Measurements from ENCODE around the gene BLVRB. TPM values are rescaled to one million over a fixed set of nuclear protein-coding genes. Genes with fewer than 3 reads are reported as not detected.
"Not testable (repeated sequence)": the region's sequence is repeated elsewhere in the genome, so short reads cannot be mapped to it uniquely, and the experiment has no call there.

Gene BLVRB
- total RNA-seq, 4 donors from 2014 or later = 146 to 209 (median 164) TPM

DNA sequence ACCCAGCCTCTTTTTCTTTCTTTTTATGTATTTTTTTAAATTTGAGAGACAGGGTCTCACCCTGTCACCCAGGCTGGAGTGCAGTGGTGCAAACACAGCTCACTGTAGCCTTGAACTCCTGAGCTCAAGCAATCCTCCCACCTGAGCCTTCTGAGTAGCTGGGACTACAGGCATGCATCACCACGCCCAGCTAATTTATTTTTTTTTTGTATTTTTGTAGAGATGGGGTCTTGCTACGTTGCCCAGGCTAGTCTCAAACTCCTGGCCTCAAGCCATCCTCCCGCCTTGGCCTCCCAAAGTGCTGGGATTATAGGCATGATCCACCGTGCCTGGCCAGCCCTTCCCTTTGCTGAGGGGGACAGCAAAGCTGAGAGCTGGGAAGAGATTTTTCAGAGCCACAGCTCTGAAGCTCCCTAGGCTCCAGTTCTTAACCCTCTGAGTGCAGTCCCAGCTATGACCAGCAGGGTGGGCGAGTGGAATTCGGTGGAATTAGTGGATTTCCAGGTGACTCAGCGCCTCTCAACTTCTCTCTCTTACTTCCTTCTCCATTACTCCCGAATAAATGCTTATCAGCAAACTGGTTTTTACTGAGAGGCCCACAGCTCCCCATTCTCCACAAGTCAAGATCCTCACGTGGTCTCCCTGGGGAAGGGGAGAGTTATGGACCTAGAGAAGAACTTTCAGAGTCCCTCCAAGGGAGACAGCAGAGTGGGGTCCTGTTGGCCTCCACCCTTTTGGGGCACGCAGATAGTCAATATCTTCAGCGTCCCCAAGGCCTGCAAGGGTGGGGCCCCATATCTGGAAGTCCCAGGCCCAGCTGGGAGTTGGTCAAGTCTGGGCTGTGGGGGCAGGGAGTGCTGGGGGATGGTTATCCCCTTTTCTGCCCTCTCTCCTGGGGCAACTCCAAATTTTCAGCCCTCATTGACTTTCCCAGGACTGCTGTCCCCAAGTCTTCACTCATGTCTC lies 1.2 kb downstream of the BLVRB start:
- Histone ChIP-seq H3K27me3 (no peaks in the 10 kb centered on the region), H3K9me3 (no peaks in the 10 kb centered on the region), H3K4me3 (peak overlapping the region; percentile 41 to 63), H3K4me1 (peaks cover 0 to 56% (median 9%) of the 10 kb centered on the region in 3 donors), H3K27ac (peak overlapping the region; percentile 62 to 95 (median 91)), H3K36me3 (peaks cover 0 to 5% of the 10 kb centered on the region in 2 donors)
- peak; percentile 26 for ATAC-seq
- peak in 3 of 4 experiments; percentile 89 to 94 (median 90) for TF ChIP-seq CTCF (IDR thresholded peaks at IDR 0.05)
- TF ChIP-seq POLR2AphosphoS5 (IDR thresholded peaks at IDR 0.05) = no peak
- WGBS, 2 donors (ENCODE audit: low coverage in 1 of 2) = 9 to 17% methylated on average over 6 to 8 of the region's 11 CpGs

DNA sequence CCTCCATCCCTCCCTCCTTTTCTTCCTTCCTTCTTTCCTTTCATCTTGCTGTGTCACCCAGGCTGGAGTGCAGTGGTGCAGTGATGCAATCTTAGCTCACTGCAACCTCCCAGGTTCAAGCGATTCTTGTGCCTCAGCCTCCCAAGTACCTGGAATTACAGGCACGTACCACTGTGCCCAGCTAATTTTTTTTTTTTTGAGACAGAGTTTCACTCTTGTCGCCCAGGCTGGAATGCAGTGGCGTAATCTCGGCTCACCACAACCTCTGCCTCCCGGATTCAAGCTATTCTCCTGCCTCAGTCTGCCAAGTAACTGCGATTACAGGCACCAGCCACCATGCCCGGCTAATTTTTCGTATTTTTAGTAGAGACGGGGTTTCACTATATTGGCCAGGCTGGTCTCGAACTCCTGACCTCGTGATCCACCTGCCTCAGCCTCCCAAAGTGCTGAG lies 1.9 kb downstream of the BLVRB start:
- not testable (repeated sequence) for H3K36me3 ChIP-seq, H3K27me3 ChIP-seq, ATAC-seq, H3K9me3 ChIP-seq
- 66 to 86% methylated on average over 10 to 12 of the region's 12 CpGs for WGBS, 2 donors (ENCODE audit: low coverage in 1 of 2)
- H3K27ac ChIP-seq = peak overlapping the region in 3 of 4 donors; percentile 68 to 94 (median 88)
- peaks cover 0 to 56% (median 9%) of the 10 kb centered on the region in 3 donors for H3K4me1 ChIP-seq
- peak overlapping the region in 1 of 2 donors; percentile 63 for H3K4me3 ChIP-seq

DNA sequence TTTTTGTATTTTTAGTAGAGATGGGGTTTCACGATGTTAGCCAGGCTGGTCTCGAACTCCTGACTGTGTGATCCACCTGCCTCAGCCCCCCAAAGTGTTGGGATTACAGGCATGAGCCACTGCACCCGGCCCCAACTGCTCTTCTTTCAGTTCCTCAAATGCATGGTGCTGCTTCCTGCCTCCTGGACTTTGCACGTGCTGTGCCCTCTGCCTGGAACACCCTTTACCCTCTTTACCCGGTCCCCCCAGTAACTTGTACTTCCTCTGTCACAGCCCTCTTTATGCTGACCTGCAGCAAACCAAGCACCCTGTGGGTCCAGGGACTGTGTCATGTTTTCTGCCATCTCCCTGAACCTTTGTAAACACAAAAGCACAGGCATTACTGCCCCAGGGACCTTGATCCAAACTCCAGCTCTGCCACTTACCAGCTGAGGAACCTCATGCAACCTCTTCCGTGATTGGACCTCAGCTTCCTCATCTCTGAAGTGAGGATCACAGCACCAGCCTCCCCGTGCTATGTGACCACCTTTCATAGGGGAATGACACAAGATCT lies 3.8 kb downstream of the BLVRB start:
- TF ChIP-seq CTCF (IDR thresholded peaks at IDR 0.05) = no peak
- no peak for TF ChIP-seq POLR2A (IDR thresholded peaks at IDR 0.05)
- TF ChIP-seq POLR2AphosphoS5 (IDR thresholded peaks at IDR 0.05) = no peak
- TF ChIP-seq EP300 (IDR thresholded peaks at IDR 0.05) = no peak
- Histone ChIP-seq H3K36me3 (peaks cover 0 to 24% of the 10 kb centered on the region in 2 donors), H3K9me3 (no peaks in the 10 kb centered on the region), H3K4me1 (peaks cover 0 to 41% (median 6%) of the 10 kb centered on the region in 3 donors), H3K4me3 (no peak overlapping the region), H3K27me3 (no peaks in the 10 kb centered on the region), H3K27ac (no peak overlapping the region)
- WGBS, 2 donors (ENCODE audit: low coverage in 1 of 2) = 69 to 89% methylated on average over 4 to 5 of the region's 7 CpGs
- no peak for ATAC-seq

- TF ChIP-seq POLR2AphosphoS5 (IDR thresholded peaks at IDR 0.05) (no peak), POLR2A (IDR thresholded peaks at IDR 0.05) (no peak), EP300 (IDR thresholded peaks at IDR 0.05) (no peak), CTCF (IDR thresholded peaks at IDR 0.05) (no peak)
- Histone ChIP-seq H3K27ac (no peak overlapping the region), H3K9me3 (no peaks in the 10 kb centered on the region), H3K4me3 (no peak overlapping the region), H3K36me3 (peaks cover 0 to 39% of the 10 kb centered on the region in 2 donors), H3K4me1 (peaks cover 0 to 31% (median 0%) of the 10 kb centered on the region in 3 donors), H3K27me3 (no peaks in the 10 kb centered on the region)
- no peak for ATAC-seq
- WGBS, 2 donors (ENCODE audit: low coverage in 1 of 2) = 87% methylated on average over 3 of the region's 3 CpGs; no CpG with 5 or more reads in 1 of the 2 donors
These were observed 5.4 kb downstream of the BLVRB start for GRCh38 chr19:40460185-40460584.

- ATAC-seq = no peak
- TF ChIP-seq EP300 (IDR thresholded peaks at IDR 0.05) = no peak
- TF ChIP-seq POLR2AphosphoS5 (IDR thresholded peaks at IDR 0.05) = no peak
- TF ChIP-seq POLR2A (IDR thresholded peaks at IDR 0.05) = no peak
- TF ChIP-seq CTCF (IDR thresholded peaks at IDR 0.05) = no peak
- 60 to 100% methylated on average over 1 of the region's 3 CpGs for WGBS, 2 donors (ENCODE audit: low coverage in 1 of 2)
- H3K36me3 ChIP-seq = peaks cover 0 to 54% of the 10 kb centered on the region in 2 donors
- peaks cover 0 to 15% (median 0%) of the 10 kb centered on the region in 3 donors for H3K4me1 ChIP-seq
- H3K27ac ChIP-seq = no peak overlapping the region
- no peaks in the 10 kb centered on the region for H3K27me3 ChIP-seq
- no peaks in the 10 kb centered on the region for H3K9me3 ChIP-seq
- H3K4me3 ChIP-seq = no peak overlapping the region
These were observed 7.0 kb downstream of the BLVRB start for GRCh38 chr19:40458597-40458974.

Data from gastroesophageal sphincter (tissue), 4 donors.